Middle frontal gyrus (tissue), 1 donor: ENCODE results near the gene POLD2.
A peak's percentile ranks its signal among the peaks of the same experiment; 100 is the strongest.

Source experiments
- DNase-seq: peaks from one replicate; pipeline ENCODE4 v3.0.0-alpha.2; 2015; ENCODE audit warnings: low spot score; ENCODE audit errors: extremely low spot score

POLD2 gene

GRCh38 chr7:44114586-44115310 is 8.6 kb downstream of the POLD2 start:
- DNase-seq: peak; percentile 72

GRCh38 chr7:44113764-44114354 is 9.5 kb downstream of the POLD2 start:
- DNase-seq: no peak

GRCh38 chr7:44112997-44113763 is 10.2 kb downstream of the POLD2 start:
- DNase-seq: no peak

GRCh38 chr7:44112231-44112996 is 10.9 kb downstream of the POLD2 start:
- DNase-seq: no peak

GRCh38 chr7:44111761-44112160 is 11.6 kb downstream of the POLD2 start:
- no peak for DNase-seq

GRCh38 chr7:44110719-44111635 is 12.4 kb downstream of the POLD2 start:
- DNase-seq: no peak

- no peak for DNase-seq
Observed at GRCh38 chr7:44109991-44110390, 13.4 kb downstream of the POLD2 start.

- DNase-seq: no peak
Observed at GRCh38 chr7:44108768-44109750, 14.3 kb downstream of the POLD2 start.

- no peak for DNase-seq
Observed at GRCh38 chr7:44107961-44108767, 15.2 kb downstream of the POLD2 start.

- no peak for DNase-seq
Observed at GRCh38 chr7:44107116-44107960, 16.0 kb downstream of the POLD2 start.

- DNase-seq: no peak
Observed at GRCh38 chr7:44106311-44107065, 16.9 kb downstream of the POLD2 start.

GRCh38 chr7:44105832-44106231 is 17.5 kb downstream of the POLD2 start:
- no peak for DNase-seq

GRCh38 chr7:44104860-44105771 is 18.2 kb downstream of the POLD2 start:
- no peak for DNase-seq

GRCh38 chr7:44103923-44104859 is 19.2 kb downstream of the POLD2 start, which contains the start of gene AEBP1:
TSS of gene AEBP1 (plus strand) at chr7:44104345. CDS start at chr7:44104666, 321 bp downstream.
- DNase-seq: no peak

GRCh38 chr7:44103566-44103922 is 19.8 kb downstream of the POLD2 start:
- no peak for DNase-seq
